ENCODE measurements around the gene PIEZO2.
A peak's percentile ranks its signal among the peaks of the same experiment; 100 is the strongest.

PIEZO2 gene

DNA sequence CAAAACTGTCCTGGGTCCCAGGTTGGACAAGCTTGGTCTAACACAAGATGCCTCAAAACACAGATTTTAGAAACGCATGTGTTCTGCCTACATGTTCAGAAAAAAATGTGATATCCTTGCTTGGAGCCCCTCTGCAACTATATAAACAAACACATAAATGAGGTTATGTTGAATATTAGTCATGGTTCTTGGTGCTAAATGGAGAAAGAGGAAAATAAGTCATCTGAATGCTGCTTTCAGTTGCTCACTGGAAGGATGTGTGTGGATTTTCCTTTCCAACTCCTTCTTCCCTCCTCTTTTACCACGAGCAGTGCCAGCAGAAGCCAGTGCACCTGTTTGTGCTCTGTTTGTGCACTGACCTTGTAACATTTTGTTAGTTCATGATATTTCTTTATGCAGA is 85.3 kb downstream of the PIEZO2 start:
- DNase-seq = no peak

- DNase-seq = no peak
Observed at GRCh38 chr18:11055721-11056120, 93.6 kb downstream of the PIEZO2 start.

DNA sequence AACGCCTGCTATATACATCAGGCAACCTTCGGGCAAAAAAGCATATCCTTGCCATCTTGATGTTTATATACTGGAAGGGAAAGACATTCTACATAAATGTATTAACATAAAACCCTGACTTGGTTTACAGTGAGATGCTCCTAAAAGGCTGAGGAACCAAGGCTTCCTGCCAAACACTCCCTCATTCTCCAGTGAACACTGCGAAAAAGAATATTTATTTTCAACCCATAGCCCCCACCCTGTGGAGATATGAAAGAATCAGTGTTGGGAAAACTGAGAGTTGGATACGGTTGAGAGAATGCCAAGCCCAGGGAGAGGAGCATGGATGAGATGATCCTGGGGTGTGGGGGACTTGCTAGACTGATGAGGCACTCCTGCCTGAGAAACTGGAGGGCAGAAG is 94.9 kb downstream of the PIEZO2 start:
- no peak for DNase-seq

GRCh38 chr18:11053293-11053692 is 96.1 kb downstream of the PIEZO2 start:
- no peak for DNase-seq

DNA sequence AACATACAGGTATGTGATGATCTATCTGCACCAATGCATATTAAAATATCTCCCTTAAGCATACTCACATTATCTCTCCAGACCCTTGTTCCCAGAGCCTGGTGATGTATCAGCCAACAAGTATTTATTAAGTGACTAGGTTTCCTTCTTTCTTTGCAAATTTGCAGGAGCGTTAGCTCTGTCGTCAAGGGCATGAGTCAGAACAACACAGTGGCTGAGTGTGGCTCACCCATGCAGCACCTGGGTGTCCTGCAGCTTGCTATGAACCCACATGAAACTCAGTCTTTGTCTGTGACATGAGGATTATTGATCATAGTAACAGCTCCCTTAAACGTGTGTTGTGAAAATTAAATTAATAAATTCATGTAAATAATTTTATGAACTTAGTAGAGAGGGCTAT is 96.6 kb downstream of the PIEZO2 start:
- DNase-seq = no peak

DNA sequence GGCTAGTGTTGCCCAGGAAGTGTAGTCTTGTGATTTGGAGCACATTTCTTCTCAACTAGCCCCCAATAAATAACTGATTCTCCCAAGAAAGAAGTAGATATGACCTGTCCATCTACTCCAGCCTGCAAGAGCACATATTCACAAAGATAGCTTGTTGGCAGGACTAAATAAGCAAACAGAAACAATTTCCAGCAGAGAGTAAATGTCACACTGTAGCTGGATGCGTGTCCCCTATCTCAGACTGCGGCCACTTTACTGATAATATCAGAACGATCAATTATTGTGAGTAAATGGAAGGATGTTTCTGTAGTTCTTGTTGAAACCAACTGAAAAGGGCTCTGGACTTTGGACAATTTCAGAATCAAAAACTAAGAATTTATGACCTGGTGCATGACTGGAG is 97.9 kb downstream of the PIEZO2 start:
- DNase-seq = no peak

DNA sequence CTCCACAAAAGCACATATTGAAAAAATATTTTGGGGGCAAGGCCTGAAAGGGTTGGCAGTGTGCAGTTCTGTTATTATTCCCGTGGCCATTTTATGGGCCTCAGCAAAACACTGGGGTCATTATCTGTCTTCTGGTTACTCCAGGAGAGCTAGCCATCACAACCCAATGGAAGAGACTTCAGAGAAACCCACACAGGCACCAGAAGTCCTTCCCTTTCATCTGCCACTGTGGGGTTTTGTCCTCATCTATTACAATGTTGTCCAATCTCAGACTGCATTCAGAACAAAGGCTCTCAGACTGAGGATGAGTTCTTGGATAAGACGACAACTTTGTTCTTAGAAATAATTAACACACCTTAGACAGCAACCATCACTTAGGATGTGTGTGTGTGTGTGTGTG is 98.4 kb downstream of the PIEZO2 start:
- no peak for DNase-seq

DNA sequence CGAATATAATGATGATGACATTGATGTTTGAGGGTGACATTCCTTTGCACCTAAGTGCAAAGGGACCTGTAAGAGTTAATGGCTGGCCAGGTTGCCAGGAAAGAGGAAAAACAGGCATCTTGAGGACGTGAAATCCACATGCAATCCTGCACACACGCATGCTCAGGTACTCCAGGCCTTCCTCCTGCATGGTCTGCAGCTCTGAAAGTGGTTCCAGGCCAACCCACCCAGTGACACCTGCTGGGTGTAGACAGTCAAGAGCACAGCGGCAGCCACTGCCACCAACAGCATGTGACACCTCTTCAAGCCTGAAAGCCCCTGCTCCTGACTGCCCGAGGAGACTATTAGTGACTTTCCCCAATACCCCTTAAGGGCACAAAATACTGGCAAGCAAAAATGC is 101.6 kb downstream of the PIEZO2 start:
- no peak for DNase-seq

GRCh38 chr18:11047156-11047555 is 102.2 kb downstream of the PIEZO2 start:
- DNase-seq = no peak

GRCh38 chr18:11046140-11046539 is 103.2 kb downstream of the PIEZO2 start:
- DNase-seq = no peak

GRCh38 chr18:11043694-11044093 is 105.7 kb downstream of the PIEZO2 start:
- no peak for DNase-seq

DNA sequence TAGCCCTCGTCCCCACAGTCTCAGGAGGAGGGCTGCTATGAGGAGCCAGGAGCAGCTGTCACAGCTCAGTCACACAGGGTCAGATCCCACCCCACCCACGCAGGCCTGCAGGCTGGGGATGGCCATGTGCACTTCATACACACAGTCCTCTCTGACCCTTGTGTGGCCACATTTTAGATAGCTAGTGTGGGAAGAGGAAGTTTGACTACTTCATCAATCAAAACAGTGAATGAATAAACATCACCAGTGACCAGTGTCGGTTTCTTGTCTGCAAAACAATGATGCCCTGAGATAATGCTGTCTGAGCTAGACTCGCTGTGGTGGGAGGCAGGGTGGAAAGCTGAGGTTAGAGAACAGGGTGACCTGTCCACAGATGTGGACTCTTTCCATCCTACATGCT is 107.1 kb downstream of the PIEZO2 start:
- DNase-seq = no peak

GRCh38 chr18:11040823-11041656 is 108.3 kb downstream of the PIEZO2 start:
- peak; percentile 1 for DNase-seq

DNA sequence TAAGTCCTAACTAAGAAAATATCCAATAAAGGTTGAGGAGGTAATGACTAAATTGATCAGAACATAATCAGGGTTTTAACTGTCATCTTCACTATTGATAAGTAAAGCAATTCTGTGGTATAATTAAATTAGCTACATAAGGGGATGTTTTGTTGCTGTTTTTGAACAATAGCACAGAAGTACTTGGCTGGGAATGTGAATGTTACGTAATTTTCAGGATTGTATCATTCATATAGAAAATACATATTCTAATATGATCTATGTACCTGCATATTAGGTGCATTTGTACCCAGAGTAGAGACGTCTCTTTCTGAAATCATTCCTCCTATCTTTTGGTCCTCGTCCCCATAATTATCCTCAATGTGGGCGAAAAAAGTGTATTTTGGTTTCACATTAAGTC is 109.0 kb downstream of the PIEZO2 start:
- DNase-seq = no peak

GRCh38 chr18:11037533-11038240 is 111.7 kb downstream of the PIEZO2 start:
- no peak for DNase-seq

DNA sequence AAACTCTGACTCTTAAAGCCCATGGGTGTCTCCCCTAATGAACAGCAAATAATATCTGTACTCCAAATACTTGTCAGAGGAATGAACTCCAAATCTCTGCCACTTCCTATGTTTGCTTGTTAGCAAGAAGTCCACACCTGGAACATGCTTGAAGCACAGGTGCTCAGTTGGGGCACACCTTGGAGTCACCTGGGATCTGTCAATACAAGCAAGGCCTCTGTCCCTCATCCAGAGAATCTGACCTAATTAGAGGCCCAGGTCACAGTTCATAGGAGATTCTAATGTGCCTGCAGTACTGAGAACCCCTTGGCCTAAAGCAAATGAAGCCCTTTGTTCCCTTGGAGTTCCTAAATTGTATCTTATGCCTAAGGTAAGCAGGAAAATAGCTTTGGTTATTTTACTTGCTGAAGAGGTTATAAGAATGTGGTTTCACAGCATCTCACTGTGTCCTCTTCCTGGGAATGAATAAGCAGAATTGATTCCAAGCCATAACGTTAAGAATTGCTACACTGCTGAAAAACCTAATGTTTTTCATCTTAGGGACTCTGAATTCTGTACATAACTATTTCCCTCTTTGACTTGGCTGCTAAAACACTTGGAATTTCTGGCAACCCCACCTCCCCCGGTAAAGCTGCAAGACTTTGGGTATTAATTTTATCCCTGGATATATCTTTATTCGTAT is 113.4 kb downstream of the PIEZO2 start:
- DNase-seq = no peak

GRCh38 chr18:11035376-11035775 is 114.0 kb downstream of the PIEZO2 start:
- no peak for DNase-seq

DNA sequence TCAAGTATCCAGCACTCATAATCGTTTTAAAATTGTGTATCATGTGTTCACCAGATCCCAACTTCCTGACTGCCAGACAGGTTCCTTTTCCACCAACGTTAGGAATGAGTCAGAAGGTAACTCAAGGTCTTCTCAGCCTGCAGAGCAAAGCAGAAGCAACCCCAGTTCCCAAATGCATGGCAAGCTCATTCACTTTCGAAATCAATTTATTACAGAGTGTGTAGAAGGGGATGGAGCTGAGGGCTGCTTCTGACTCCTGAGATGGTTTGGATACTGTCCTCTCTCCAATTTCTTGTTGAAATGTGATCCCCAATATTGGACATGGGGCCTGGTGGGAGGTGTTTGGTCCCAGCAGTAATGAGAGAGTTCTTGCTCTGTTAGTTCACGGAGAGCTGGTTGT is 114.5 kb downstream of the PIEZO2 start:
- DNase-seq = no peak

DNA sequence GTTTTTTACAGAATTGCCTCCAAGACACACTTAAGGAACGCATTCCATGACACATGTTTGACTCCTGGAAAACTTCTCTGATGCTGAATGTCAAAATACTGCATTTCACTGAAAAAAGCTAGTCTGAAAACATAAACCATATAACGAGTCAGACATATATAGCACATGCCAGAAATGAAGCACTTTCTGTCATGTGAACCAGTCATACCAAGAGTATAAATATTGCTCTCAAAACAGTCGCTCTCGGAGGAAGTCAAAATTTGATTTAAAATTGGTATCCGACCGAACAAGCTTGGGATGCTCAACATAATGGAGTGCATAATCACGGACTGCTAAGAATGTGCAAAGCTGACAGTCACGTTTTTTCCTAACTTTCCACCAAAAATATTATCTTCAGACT is 115.9 kb downstream of the PIEZO2 start:
- DNase-seq = no peak

DNA sequence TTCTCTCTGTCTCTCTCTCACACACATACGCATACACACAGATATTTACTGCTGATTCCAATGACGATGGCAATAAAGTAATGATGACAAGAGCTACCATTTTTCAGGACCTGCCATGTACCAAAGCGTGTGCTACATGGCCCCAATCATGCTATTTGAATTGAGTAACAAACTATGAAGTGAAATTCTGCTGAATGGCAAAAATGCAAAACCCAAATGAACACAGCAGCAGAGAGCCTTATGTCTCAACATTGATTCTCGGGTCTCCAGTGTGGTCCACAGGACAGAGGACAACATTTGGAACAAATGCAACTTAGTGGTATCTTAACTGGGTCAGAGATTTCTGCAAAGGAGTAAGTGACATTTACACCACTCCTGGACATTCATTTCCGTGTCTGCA is 117.4 kb downstream of the PIEZO2 start:
- DNase-seq = no peak

GRCh38 chr18:11029021-11029420 is 120.3 kb downstream of the PIEZO2 start:
- DNase-seq = no peak

DNA sequence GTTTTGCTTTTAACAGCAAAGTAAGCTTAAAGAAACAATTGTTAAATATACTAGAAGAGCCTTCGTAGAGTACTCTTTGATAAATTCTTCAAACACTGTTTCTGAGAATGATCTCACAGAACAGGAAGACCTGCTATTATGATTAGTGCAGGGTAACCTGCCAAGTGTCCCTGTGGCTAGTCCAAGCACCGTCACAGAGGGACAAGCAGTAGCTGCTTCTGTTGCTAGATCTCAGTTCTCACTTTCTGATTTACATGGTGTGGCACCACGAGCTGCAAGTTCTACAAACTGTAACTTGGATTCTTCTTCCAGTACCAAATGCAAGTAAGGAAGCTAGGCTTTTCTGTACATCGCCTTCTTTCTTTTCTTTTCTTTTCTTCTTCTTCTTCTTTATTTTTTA is 121.5 kb downstream of the PIEZO2 start:
- no peak for DNase-seq

GRCh38 chr18:11025671-11026070 is 123.7 kb downstream of the PIEZO2 start:
- DNase-seq = no peak
